ENCODE results near the gene FAM83C.

The FAM83C gene

GRCh38 chr20:35281506-35282101 lies 10.6 kb downstream of the FAM83C start:
- DNase-seq = no peak

GRCh38 chr20:35280523-35280922 lies 11.7 kb downstream of the FAM83C start:
- DNase-seq = no peak

- DNase-seq = no peak
Measured at GRCh38 chr20:35279533-35280174, 12.6 kb downstream of the FAM83C start.

- DNase-seq = no peak
Measured at GRCh38 chr20:35279040-35279439, 13.2 kb downstream of the FAM83C start.

- DNase-seq = peak; percentile 64 to 84 (median 77)
Measured at GRCh38 chr20:35277531-35278395, 14.5 kb downstream of the FAM83C start, which contains the start of gene MMP24OS. MMP24OS (minus strand) TSS chr20:35278122; CDS start chr20:35277929, 193 bp downstream.

GRCh38 chr20:35277127-35277526 lies 15.1 kb downstream of the FAM83C start:
- no peak for DNase-seq

GRCh38 chr20:35276408-35276807 lies 15.8 kb downstream of the FAM83C start:
- DNase-seq = no peak

- no peak for DNase-seq
Measured at GRCh38 chr20:35275741-35276251, 16.4 kb downstream of the FAM83C start.

- DNase-seq = no peak
Measured at GRCh38 chr20:35274172-35275092, 17.8 kb downstream of the FAM83C start.

- no peak for DNase-seq
Measured at GRCh38 chr20:35273449-35274171, 18.6 kb downstream of the FAM83C start.

- DNase-seq = no peak
Measured at GRCh38 chr20:35271904-35272303, 20.3 kb downstream of the FAM83C start.

GRCh38 chr20:35271073-35271882 lies 20.9 kb downstream of the FAM83C start:
- no peak for DNase-seq

GRCh38 chr20:35270021-35270902 lies 22.0 kb downstream of the FAM83C start:
- DNase-seq = no peak

GRCh38 chr20:35269055-35269781 lies 23.0 kb downstream of the FAM83C start:
- DNase-seq = no peak

GRCh38 chr20:35267092-35267491 lies 25.1 kb downstream of the FAM83C start:
- no peak for DNase-seq

GRCh38 chr20:35264755-35265154 lies 27.5 kb downstream of the FAM83C start:
- no peak for DNase-seq

- no peak for DNase-seq
Measured at GRCh38 chr20:35263532-35264341, 28.5 kb downstream of the FAM83C start.
